GM21619 (cell line): ENCODE measurements around the gene PLCB4.
"Not testable (repeated sequence)": the region's sequence is repeated elsewhere in the genome, so short reads cannot be mapped to it uniquely, and the experiment has no call there.

ENCODE experiments used
- ATAC-seq: cut with Tn5 transposase; IDR thresholded peaks from one replicate; pipeline ENCODE4 v1.9.1; 2021; ENCODE audit not compliant: unreplicated experiment

The PLCB4 gene

GRCh38 chr20:9352739-9353138 lies 283.9 kb downstream of the PLCB4 start:
- ATAC-seq, result no peak

GRCh38 chr20:9353180-9353915 lies 284.5 kb downstream of the PLCB4 start:
- ATAC-seq, result no peak

- ATAC-seq, result no peak
Measured at GRCh38 chr20:9353916-9354276, 285.0 kb downstream of the PLCB4 start.

GRCh38 chr20:9354579-9354978 lies 285.7 kb downstream of the PLCB4 start:
- no peak for ATAC-seq

- ATAC-seq, result no peak
Measured at GRCh38 chr20:9358001-9358400, 289.1 kb downstream of the PLCB4 start.

GRCh38 chr20:9359561-9360308 lies 290.8 kb downstream of the PLCB4 start:
- ATAC-seq, result no peak

GRCh38 chr20:9360431-9360830 lies 291.5 kb downstream of the PLCB4 start:
- ATAC-seq, result no peak

GRCh38 chr20:9363673-9364072 lies 294.8 kb downstream of the PLCB4 start:
- ATAC-seq, result no peak

GRCh38 chr20:9367328-9367727 lies 298.4 kb downstream of the PLCB4 start:
- no peak for ATAC-seq

- ATAC-seq, result no peak
Measured at GRCh38 chr20:9367746-9368145, 298.9 kb downstream of the PLCB4 start.

- ATAC-seq, result no peak
Measured at GRCh38 chr20:9368893-9369292, 300.0 kb downstream of the PLCB4 start.

GRCh38 chr20:9369557-9369956 lies 300.7 kb downstream of the PLCB4 start:
- no peak for ATAC-seq

- no peak for ATAC-seq
Measured at GRCh38 chr20:9374072-9374471, 305.2 kb downstream of the PLCB4 start.

GRCh38 chr20:9374480-9374879 lies 305.6 kb downstream of the PLCB4 start:
- no peak for ATAC-seq

GRCh38 chr20:9375221-9375681 lies 306.4 kb downstream of the PLCB4 start:
- ATAC-seq, result no peak

GRCh38 chr20:9377007-9377406 lies 308.1 kb downstream of the PLCB4 start:
- no peak for ATAC-seq

GRCh38 chr20:9385345-9386310 lies 316.7 kb downstream of the PLCB4 start:
- ATAC-seq, result not testable (repeated sequence)

GRCh38 chr20:9388160-9388812 lies 319.4 kb downstream of the PLCB4 start:
- no peak for ATAC-seq

- no peak for ATAC-seq
Measured at GRCh38 chr20:9388813-9389161, 319.9 kb downstream of the PLCB4 start.

GRCh38 chr20:9389346-9389745 lies 320.5 kb downstream of the PLCB4 start:
- ATAC-seq, result no peak

- no peak for ATAC-seq
Measured at GRCh38 chr20:9390441-9390840, 321.6 kb downstream of the PLCB4 start.
